HG03469 (cell line): ENCODE results near the gene BRPF1.
A peak's percentile ranks its signal among the peaks of the same experiment; 100 is the strongest.

Experiments
- ATAC-seq: cut with Tn5 transposase; IDR thresholded peaks from one replicate; pipeline ENCODE4 v1.9.1; 2021; ENCODE audit warnings: mild to moderate bottlenecking, moderate library complexity, moderate number of reproducible peaks; ENCODE audit not compliant: unreplicated experiment

BRPF1 gene

DNA sequence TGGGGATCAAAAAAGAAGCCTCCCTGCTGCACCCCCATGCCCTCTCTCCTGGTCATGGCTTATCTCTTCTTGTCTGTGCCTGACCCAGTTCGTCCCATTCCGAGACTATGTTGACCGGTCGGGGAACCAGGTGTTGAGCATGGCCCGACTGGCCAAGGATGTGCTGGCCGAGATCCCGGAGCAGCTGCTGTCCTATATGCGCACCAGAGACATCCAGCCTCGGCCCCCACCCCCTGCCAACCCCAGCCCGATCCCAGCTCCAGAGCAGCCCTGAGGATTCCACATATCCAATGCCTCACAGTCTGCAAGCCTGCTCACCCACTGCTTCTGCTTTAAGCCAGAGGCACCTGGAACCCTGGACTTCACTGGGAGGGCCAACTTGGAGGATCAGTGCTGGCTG, 2.1 kb upstream of the BRPF1 start:
- no peak for ATAC-seq

GRCh38 chr3:9730657-9731205, 804 bp upstream of the BRPF1 start:
- ATAC-seq, result peak; percentile 15

- ATAC-seq, result no peak
Observed at GRCh38 chr3:9732080-9732739, 675 bp downstream of the BRPF1 start.

GRCh38 chr3:9732740-9733115, 1.2 kb downstream of the BRPF1 start:
- no peak for ATAC-seq

DNA sequence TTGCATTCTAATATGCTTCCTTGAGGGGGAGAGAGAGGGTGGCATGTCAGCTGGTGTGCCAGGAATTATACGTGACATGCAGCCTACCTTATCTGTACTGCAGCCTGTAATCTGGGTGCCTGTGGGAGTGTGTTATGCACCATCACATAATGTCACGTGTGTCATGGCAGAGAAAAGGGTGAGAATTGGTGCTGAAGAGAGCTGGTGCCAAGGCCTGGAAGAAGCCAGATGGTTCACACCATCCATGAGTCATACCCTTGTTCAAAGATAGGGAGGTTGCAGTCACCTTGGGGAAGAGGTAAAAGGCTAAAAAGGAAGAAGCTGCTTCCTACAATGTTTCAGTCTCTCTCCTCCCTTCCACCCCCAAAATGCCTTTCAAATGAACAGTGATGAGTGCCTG, 5.3 kb downstream of the BRPF1 start:
- no peak for ATAC-seq

- no peak for ATAC-seq
Observed at GRCh38 chr3:9739181-9739580, 7.6 kb downstream of the BRPF1 start.

DNA sequence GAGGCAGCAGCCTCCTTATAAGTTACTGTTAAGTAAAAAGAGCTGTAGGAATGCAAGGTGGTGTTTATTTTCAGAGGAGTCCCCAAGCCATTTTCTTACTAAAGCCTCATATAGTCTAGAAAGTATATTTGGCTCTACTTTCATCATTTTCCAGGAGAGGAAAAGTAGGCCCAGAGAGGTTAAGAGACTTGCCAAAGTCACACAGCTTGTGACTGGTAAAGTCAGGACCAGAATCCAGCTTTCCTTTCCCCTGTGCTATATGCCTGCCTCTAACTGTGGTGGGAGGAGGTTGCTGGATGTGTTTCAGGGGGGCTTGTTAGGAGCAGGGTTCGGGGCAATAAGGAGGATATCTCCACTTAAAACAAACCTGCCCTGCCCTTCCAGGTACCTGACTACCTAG, 11.0 kb downstream of the BRPF1 start:
- ATAC-seq, result no peak

GRCh38 chr3:9743548-9743947, 12.0 kb downstream of the BRPF1 start:
- ATAC-seq, result no peak

DNA sequence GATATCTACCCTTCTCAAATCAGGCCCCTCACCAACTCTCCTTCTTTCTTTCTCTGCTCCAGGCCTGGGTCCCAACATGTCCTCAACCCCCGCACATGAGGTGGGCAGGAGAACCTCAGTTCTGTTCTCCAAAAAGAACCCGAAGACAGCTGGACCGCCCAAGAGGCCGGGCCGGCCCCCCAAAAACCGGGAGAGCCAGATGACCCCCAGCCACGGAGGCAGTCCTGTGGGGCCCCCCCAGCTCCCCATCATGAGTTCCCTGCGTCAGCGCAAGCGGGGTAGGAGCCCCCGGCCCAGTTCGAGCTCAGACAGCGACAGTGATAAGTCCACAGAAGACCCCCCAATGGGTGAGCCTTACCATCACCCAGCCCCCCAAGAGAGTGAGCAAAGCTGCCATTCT, 12.6 kb downstream of the BRPF1 start:
- ATAC-seq, result no peak

- ATAC-seq, result no peak
Observed at GRCh38 chr3:9745521-9745920, 14.0 kb downstream of the BRPF1 start.

DNA sequence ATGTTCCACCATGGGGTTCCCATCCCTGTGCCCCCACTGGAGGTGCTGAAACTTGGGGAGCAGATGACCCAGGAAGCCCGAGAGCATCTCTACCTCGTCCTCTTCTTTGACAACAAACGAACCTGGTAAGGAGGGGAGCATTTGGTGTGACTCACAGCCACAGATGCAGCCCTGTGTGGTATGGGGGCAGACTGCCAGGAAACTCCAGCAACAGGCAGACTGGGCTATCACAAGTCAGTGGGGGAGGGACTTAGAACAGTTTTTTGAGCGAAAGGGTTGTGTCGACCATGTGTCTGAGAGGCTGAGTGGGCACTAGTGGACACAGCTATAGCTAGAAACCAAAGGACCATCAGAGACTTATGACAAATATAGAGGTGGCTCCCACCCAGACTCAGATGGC, 14.8 kb downstream of the BRPF1 start:
- ATAC-seq, result no peak

DNA sequence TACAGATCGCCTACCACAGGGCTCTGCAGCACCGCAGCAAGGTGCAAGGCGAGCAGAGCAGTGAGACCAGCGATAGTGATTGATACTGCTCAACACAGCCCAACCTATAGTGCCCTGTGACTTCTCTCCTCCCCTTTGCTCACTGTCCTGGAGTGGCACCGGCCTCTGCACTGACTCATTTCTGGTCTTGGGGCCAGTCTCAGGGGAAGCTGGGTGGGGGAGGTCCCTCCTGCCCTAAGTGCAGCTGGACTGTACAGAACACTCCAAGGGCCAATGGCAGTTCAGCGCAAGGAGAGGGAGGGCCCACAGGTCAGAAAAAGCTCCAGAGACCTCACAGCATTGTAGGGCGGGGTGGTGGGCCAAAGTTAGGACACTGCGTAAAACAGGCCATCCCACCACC, 15.7 kb downstream of the BRPF1 start:
- no peak for ATAC-seq

DNA sequence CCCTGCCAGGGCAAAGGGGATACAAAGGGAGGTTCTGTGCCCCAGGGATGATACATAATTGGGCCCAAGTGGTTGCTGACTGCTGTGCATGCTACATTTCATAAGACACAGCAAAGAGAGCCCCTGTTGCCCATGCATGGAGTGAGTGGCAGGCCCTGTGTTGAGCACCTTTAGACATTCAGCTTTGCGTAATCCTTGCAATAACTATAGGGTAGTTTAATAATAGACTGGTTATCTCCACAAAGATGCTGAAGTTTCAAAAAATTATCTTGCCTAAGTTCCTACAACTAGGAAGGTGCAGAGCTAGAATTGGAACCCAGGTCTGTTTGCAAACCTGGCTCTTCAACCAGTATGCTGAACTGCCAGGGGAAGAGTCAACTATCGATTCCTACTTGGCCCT, 16.5 kb downstream of the BRPF1 start:
- ATAC-seq, result no peak

- no peak for ATAC-seq
Observed at GRCh38 chr3:9749296-9749644, 17.7 kb downstream of the BRPF1 start.

GRCh38 chr3:9749645-9750555, 18.4 kb downstream of the BRPF1 start, which contains the start of gene OGG1:
OGG1 (plus strand) TSS chr3:9749952; CDS start chr3:9750287, 335 bp downstream.
- ATAC-seq, result peak; percentile 69

- ATAC-seq, result no peak
Observed at GRCh38 chr3:9750556-9751411, 19.2 kb downstream of the BRPF1 start.

DNA sequence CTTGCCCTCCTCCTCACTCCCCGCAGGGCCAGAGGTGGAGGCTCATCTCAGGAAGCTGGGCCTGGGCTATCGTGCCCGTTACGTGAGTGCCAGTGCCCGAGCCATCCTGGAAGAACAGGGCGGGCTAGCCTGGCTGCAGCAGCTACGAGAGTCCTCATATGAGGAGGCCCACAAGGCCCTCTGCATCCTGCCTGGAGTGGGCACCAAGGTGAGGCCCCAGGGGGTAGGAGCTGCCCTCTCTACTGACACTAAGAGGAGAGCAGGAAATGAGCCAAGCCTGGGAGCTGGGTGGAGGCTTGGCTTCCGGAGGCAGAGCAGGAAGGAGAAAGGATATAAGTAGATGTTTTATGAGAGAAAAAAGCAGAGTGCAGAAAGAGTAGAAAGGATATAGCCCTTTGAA, 23.1 kb downstream of the BRPF1 start:
- no peak for ATAC-seq

DNA sequence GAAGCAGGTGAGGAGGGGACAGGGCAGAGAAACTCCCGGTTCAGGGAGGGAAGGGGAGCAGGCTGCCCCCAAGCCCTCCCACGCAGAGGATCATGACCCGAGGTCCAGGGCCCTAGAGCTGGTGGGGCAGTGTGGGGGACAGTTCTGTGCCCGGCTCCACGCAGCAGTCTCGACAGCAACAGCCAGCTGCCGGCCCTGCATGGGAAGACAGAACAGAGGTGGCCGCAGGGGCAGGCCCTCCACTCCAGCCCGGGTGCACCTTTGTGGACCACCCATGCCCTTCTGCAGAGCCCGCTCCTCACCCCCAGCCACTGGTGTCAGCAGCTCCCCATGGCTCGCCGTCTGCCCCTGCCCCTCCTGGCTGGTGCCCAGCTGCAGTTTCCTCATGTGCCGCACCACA, 25.9 kb downstream of the BRPF1 start:
- ATAC-seq, result no peak

DNA sequence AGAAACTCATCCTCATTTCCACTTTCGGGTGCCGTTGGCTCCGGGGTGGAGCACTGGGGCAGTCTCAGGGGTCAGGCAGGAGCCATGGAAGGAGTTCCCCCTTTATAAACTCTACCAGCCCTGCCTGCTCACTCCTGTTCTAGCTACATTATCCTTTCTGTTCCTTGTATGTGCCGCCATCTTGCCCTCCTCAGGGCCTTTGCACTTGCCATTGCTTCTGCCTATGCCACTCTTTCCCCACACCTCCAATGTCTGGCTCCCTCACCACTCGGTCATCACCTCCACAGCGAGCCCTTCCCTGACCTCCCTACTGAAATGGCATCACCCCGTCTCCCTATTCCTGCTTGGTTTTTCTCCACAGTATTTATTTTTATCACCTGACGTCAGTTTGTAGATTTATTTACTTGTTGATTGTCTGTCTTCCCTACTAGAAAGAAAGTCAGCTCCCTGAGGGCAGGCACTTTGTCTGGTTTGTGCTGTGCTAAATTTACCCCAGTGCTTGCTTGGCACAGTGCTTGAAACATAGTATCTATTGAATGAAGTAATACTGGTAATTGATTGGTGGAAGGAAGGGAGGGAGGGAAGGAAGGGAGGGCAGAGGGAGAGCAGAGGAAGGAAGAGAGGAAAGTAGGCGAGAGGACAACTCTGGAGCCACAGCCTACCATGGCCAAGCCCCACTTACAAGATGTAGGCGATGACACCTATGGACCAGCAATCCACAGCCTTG, 29.4 kb downstream of the BRPF1 start:
- ATAC-seq, result no peak

DNA sequence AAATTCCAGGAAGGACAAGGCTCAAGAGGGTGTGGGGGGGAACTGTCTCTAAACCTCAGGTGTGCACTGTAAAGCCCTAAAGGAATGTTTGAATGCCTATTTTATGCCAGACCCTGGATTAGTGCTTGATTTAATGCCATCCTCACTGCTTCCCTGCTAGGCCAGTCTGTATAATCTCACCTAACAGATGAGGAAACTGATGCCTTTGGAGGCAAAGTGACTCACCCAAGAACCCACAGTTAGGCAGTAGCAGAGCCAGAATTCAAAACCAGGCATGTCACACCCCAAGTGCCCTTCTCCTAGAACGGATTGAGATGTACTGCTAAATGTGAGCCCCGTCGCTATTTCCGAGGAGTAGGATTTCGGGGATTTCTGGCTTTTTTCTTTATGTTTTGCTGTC, 30.4 kb downstream of the BRPF1 start:
- no peak for ATAC-seq

DNA sequence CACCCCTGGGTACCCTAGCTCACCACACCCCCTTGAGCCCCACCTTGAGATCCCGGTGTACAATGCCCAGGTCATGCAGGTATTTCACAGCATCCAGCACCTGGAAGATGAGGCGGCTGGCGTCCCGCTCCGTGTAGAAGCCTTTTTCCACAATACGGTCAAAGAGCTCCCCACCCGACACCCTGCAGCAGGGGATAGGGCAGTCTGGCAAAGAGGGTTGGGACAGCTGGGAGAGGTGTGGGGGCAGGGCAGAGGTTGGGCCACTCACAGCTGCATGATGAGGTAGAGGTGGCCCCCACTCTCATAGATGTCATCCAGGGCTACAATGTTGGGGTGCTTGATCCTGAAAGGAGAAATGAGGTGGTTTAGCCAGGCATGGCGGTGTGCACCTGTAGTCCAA, 31.3 kb downstream of the BRPF1 start:
- no peak for ATAC-seq
